Pancreas (tissue), 10 donors: ENCODE data around the gene CTSG. TPM values are rescaled to one million over a fixed set of nuclear protein-coding genes. Genes with fewer than 3 reads are reported as not detected.

ENCODE experiments used
- ATAC-seq, 4 donors: fragments of 200-7000 bp; cut with Tn5 transposase; one replicate each; pipeline versions ENCODE4 v1.8.0 to v1.9.1; 2020; ENCODE audit warnings: mild to moderate bottlenecking in 4 of 4, moderate library complexity in 4 of 4
- DNase-seq, 6 donors: peaks; one replicate each; pipeline ENCODE4 v3.0.0-alpha.2; 2020
- FAIRE-seq: peaks from 2 replicates; lab custom pipeline; 2012; peaks lifted over from hg19 to GRCh38; lab: Jason Lieb, UNC
- H3K27ac ChIP-seq, 4 donors: fragments of 200-600 bp; sonication (generic); 1 replicate in 3 of 4; 2 replicates in 1 of 4; pipeline versions ENCODE4 v1.5.0 to v1.8.0; 2020
- H3K27me3 ChIP-seq, 4 donors: fragments of 200-600 bp; one replicate each; pipeline ENCODE4 v1.8.0; 2021
- H3K36me3 ChIP-seq, 3 donors: fragments of 200-600 bp; sonication (generic) in 1 of 3; one replicate each; pipeline versions ENCODE4 v1.5.0 to v1.8.0; 2020 to 2021
- H3K4me1 ChIP-seq, 3 donors: fragments of 200-600 bp; one replicate each; pipeline ENCODE4 v1.8.0; 2021
- H3K4me3 ChIP-seq, 4 donors: fragments of 200-600 bp; sonication (generic) in 2 of 4; one replicate each; pipeline versions ENCODE4 v1.5.0 to v1.8.0; 2020 to 2021
- H3K9me3 ChIP-seq, 4 donors: fragments of 200-600 bp; one replicate each; pipeline ENCODE4 v1.8.0; 2021
- WGBS, 2 donors: extraction: QIAGEN DNeasy Blood & Tissue Kit; methylation state at CpG; one replicate each; pipeline ENCODE4 v1.1.7; 2013; 5-methylcytosine and 5-hydroxymethylcytosine counted together
- intact Hi-C, 3 donors: fragments of 100-400 bp; cut with DNase I; formaldehyde crosslinking; loops; one replicate each; pipeline versions ENCODE4 v1.11.1 to v1.14.2; 2022
- polyA plus RNA-seq, 2 donors: library from polyadenylated mRNA; stranded (reverse); fragments of 200-250 nt; gene quantifications; one replicate each; pipeline ENCODE4 v1.2.3, GENCODE V29; 2013
- total RNA-seq, 6 donors: library from RNA; stranded (reverse); fragmentation: NEBNext Ultra II Directional in 4 of 6; extraction: Animal tissue kit (Norgen Biotek cat#: 25700) in 4 of 6; gene quantifications; one replicate each; pipeline versions ENCODE4 v1.2.1 to v1.2.4, GENCODE V29; 2021 to 2023
- TF ChIP-seq, protein P1 (sequence below), 4 donors: fragments of 200-600 bp; sonication (generic) in 3 of 4; IDR thresholded peaks; one replicate each; pipeline versions ENCODE4 v1.5.0 to v1.8.0; 2021; ENCODE audit warnings: antibody characterized with exemption in 4 of 4
- donor health status: healthy with polysubstance abuse.
- donor health status: DM: no; HTN: no; CAD: no; lungs with moderate emphysema.
- donor health status: DM: no; HTN: no; CAD: no.
- donor health status: control.
- donor health status: control.
- donor health status: Bipolar disorder and iron deficiency.
- donor health status: DM: yes; HTN: yes; CAD: no.
- donor health status: DM: no; HTN: no; CAD: no.
- donor health status: DM: no; HTN: no; CAD: no.
- donor health status: DM: yes; HTN: yes; CAD: no.

Gene CTSG, protein sequence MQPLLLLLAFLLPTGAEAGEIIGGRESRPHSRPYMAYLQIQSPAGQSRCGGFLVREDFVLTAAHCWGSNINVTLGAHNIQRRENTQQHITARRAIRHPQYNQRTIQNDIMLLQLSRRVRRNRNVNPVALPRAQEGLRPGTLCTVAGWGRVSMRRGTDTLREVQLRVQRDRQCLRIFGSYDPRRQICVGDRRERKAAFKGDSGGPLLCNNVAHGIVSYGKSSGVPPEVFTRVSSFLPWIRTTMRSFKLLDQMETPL
- total RNA-seq: 1 to 10 TPM in 2 of 6 donors, under 1 TPM in 2, not detected in 2; 0.14 to 3.5 (median 1.5) TPM
- under 1 TPM in 1 of 2 donors, not detected in 1; 0.14 TPM for polyA plus RNA-seq

DNA sequence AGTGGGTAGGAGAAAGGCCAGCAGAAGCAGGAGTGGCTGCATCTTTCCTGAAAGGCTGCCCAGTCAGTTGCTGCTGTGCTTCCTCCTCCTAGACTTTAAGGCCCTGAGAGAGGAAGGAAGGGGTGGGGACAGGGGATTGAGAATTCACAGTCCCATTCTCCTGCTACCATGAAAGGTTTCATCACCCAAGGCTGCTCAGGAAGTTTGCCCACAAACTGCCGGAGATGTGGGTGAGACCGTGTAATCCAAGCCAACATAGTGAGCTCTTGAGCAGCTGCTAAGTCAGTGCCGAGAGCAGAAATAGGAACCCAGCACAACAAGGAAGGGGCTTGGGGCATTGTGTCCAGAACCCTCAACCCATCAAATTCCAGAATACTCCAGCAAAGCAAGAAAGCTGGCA, at the start of gene CTSG:
CTSG (minus strand) TSS at position 69 of the 400 bp plus-strand sequence; CDS start at position 42, 27 bp downstream.
- H3K27me3 ChIP-seq: no peaks in the 10 kb centered on the region
- no peaks in the 10 kb centered on the region for H3K36me3 ChIP-seq
- ATAC-seq (no peak), FAIRE-seq (no peak), DNase-seq (no peak)
- no peaks in the 10 kb centered on the region for H3K4me1 ChIP-seq
- H3K9me3 ChIP-seq: no peaks in the 10 kb centered on the region
- H3K27ac ChIP-seq: no peak within 1 kb of the TSS
- no peak within 1 kb of the TSS for H3K4me3 ChIP-seq
- TF ChIP-seq, protein P1, sequence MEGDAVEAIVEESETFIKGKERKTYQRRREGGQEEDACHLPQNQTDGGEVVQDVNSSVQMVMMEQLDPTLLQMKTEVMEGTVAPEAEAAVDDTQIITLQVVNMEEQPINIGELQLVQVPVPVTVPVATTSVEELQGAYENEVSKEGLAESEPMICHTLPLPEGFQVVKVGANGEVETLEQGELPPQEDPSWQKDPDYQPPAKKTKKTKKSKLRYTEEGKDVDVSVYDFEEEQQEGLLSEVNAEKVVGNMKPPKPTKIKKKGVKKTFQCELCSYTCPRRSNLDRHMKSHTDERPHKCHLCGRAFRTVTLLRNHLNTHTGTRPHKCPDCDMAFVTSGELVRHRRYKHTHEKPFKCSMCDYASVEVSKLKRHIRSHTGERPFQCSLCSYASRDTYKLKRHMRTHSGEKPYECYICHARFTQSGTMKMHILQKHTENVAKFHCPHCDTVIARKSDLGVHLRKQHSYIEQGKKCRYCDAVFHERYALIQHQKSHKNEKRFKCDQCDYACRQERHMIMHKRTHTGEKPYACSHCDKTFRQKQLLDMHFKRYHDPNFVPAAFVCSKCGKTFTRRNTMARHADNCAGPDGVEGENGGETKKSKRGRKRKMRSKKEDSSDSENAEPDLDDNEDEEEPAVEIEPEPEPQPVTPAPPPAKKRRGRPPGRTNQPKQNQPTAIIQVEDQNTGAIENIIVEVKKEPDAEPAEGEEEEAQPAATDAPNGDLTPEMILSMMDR (IDR thresholded peaks at IDR 0.05): no peak
- intact Hi-C loops: no loop called here
- WGBS, 2 donors: 55 to 76% methylated on average over 3 of the region's 3 CpGs

DNA sequence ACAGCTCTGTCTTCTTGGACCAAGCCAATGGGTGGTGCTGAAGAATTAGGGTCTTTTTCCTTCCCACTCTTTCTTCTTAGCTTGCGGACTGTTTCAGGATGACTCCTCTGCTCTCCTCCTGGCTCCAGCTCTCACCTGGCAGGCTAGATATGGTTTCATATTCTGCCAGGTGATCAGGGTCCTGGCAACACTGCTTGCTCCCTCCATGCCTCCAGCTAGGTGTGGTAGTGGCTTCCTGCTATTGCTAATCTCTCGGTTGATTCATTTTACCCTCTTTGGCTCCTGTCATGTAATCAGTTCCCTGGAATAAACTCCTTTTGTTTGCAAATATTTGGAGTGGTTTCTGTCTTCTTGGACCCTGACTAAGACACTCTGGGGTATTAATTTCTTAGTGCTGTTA, 37.7 kb upstream of the CTSG start:
- no peak for FAIRE-seq
- ATAC-seq: no peak
- Histone ChIP-seq H3K36me3 (no peaks in the 10 kb centered on the region), H3K9me3 (no peaks in the 10 kb centered on the region), H3K4me1 (no peaks in the 10 kb centered on the region), H3K27me3 (no peaks in the 10 kb centered on the region), H3K4me3 (no peak overlapping the region), H3K27ac (no peak overlapping the region)
- intact Hi-C loops: no loop called here
- DNase-seq: no peak
- WGBS, 2 donors: 74 to 87% methylated on average over 2 of the region's 2 CpGs
- TF ChIP-seq, protein P1 (IDR thresholded peaks at IDR 0.05): no peak

DNA sequence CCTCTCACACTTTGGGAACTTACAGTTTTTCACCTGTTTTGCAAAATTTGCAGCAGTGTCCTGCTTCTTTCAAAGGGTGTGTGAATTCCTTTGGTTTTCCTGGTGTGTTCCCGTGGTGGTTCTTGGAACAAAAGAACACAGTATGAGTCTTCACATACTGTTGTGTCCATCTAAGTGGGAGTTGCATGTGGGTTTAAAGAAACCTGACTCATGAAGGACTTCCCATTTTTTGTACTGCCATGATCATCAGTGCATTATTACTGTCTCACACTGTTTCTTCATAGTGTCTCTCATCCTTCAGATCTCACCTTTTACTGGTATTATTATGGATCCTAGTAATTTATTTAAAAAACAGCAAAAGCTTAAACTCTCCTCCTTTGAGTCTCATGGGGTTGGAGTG, 37.2 kb upstream of the CTSG start:
- Histone ChIP-seq H3K27ac (no peak overlapping the region), H3K9me3 (no peaks in the 10 kb centered on the region), H3K36me3 (no peaks in the 10 kb centered on the region), H3K27me3 (no peaks in the 10 kb centered on the region), H3K4me1 (no peaks in the 10 kb centered on the region), H3K4me3 (no peak overlapping the region)
- WGBS, 2 donors: 48 to 72% methylated on average over 1 of the region's 1 CpG
- TF ChIP-seq, protein P1 (IDR thresholded peaks at IDR 0.05): no peak
- DNase-seq (no peak), FAIRE-seq (no peak), ATAC-seq (no peak)
- intact Hi-C loops: no loop called here

DNA sequence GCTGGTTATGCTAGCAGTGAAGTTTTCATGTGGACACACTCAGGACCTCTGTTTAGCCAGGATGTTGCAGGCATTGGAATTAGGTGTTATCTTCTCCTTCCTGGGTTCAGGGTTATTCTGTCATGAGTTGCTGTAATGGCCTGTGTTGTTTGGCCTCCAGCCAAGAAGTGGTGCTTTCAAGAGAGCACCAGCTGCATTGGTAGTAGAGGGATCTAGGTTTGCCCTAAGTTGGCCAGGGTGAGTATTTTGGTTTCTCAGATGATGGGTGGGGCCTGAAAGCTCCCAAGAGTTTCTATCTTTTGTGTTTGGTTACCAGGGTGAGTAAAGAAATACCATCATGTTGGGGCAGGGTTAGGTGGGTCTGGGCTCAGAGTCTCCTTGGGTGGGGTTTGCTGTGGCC, 36.1 kb upstream of the CTSG start:
- intact Hi-C loops: no loop called here
- FAIRE-seq (no peak), DNase-seq (no peak), ATAC-seq (no peak)
- Histone ChIP-seq H3K36me3 (no peaks in the 10 kb centered on the region), H3K27ac (no peak overlapping the region), H3K4me1 (no peaks in the 10 kb centered on the region), H3K9me3 (no peaks in the 10 kb centered on the region), H3K4me3 (no peak overlapping the region), H3K27me3 (no peaks in the 10 kb centered on the region)
- TF ChIP-seq, protein P1 (IDR thresholded peaks at IDR 0.05): no peak

DNA sequence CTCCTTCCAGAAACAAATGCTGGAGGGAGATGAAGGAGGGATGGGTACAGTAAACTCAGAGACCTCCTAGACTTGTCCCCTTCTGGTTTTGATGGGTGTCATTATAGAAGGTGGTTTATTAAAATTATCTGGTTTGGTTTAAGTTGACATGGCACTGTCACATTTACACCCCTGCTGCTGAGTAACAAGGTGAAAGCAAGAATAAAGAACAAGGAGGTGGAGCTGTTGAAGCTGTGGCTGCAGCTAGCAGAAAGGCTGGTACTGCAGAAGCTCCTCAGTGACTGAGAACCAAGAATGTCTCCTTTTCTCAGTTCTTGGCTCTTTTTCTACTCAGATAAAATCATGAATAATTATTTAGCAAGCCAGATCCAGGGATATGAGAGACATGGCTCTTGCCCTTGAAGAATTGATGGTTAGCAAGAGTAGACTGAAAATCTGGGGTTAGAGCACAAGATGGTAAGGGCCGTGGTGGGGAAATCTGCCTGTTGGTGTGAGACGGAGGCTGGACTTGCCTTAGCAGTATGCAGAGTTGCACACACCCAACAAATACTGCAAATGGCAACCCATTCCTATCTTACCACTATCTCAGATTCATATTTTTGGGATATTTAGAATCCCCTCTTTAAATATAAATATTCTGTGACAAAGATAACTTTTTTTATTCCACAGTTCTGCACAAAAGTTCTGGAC, 33.8 kb upstream of the CTSG start, which contains the start of gene GZMH:
GZMH (minus strand) TSS at position 31 of the 690 bp plus-strand sequence. CDS start 72 bp downstream, outside the sequence.
- DNase-seq: no peak
- ATAC-seq: no peak
- no peaks in the 10 kb centered on the region for H3K27me3 ChIP-seq
- H3K27ac ChIP-seq: no peak within 1 kb of the TSS
- no peaks in the 10 kb centered on the region for H3K9me3 ChIP-seq
- no peaks in the 10 kb centered on the region for H3K36me3 ChIP-seq
- TF ChIP-seq, protein P1 (IDR thresholded peaks at IDR 0.05): no peak
- intact Hi-C loops: no loop called here
- FAIRE-seq: no peak
- H3K4me3 ChIP-seq: no peak within 1 kb of the TSS
- H3K4me1 ChIP-seq: no peaks in the 10 kb centered on the region
- 71 to 86% methylated on average over 2 of the region's 2 CpGs for WGBS, 2 donors
